ENCODE results near the gene CD3E.

- TF ChIP-seq CTCF (IDR thresholded peaks at IDR 0.05) (no peak), ZFX (IDR thresholded peaks at IDR 0.05; ENCODE audit: borderline replicate concordance) (no peak)
Observed at GRCh38 chr11:118319337-118319707, 14.8 kb downstream of the CD3E start.
